Ectodermal cell (in vitro differentiated cells): ENCODE results near the gene OGFOD1.

ENCODE experiments used
- H3K27ac ChIP-seq: 2 replicates; pipeline ENCODE4 v1.7.0; 2013; ENCODE audit warnings: mild to moderate bottlenecking, low read depth, low read length; ENCODE audit not compliant: insufficient read depth, poor library complexity, severe bottlenecking
- H3K27me3 ChIP-seq: 2 replicates; pipeline ENCODE4 v1.7.0; 2013; ENCODE audit warnings: mild to moderate bottlenecking, low read length; ENCODE audit not compliant: insufficient read depth, control insufficient read depth, poor library complexity, severe bottlenecking
- H3K36me3 ChIP-seq: one replicate; pipeline ENCODE4 v1.7.0; 2013; ENCODE audit warnings: low read length; ENCODE audit not compliant: control insufficient read depth, insufficient read depth
- H3K4me1 ChIP-seq: one replicate; pipeline ENCODE4 v1.7.0; 2013; ENCODE audit warnings: low read length; ENCODE audit not compliant: control insufficient read depth, insufficient read depth
- H3K4me3 ChIP-seq: 2 replicates; pipeline ENCODE4 v1.7.0; 2013; ENCODE audit warnings: low read depth, low read length, control low read depth; ENCODE audit not compliant: insufficient read depth
- H3K9me3 ChIP-seq: 2 replicates; pipeline ENCODE4 v1.7.0; 2013; ENCODE audit warnings: mild to moderate bottlenecking, low read length, moderate library complexity; ENCODE audit not compliant: control insufficient read depth
- WGBS, 2 experiments: methylation state at CpG; one replicate each; pipeline ENCODE4 v1.1.7; 2013; ENCODE audit warnings: missing lambda C conversion rate in 2 of 2; 5-methylcytosine and 5-hydroxymethylcytosine counted together

OGFOD1 gene

GRCh38 chr16:56462064-56462796, 10.9 kb downstream of the OGFOD1 start:
- Histone ChIP-seq H3K4me1 (no peaks in the 10 kb centered on the region), H3K27me3 (no peaks in the 10 kb centered on the region), H3K27ac (no peak overlapping the region), H3K4me3 (no peak overlapping the region), H3K9me3 (no peaks in the 10 kb centered on the region), H3K36me3 (peaks cover 23% of the 10 kb centered on the region)
- 93 to 94% methylated on average over 3 of the region's 3 CpGs for WGBS, 2 experiments

DNA sequence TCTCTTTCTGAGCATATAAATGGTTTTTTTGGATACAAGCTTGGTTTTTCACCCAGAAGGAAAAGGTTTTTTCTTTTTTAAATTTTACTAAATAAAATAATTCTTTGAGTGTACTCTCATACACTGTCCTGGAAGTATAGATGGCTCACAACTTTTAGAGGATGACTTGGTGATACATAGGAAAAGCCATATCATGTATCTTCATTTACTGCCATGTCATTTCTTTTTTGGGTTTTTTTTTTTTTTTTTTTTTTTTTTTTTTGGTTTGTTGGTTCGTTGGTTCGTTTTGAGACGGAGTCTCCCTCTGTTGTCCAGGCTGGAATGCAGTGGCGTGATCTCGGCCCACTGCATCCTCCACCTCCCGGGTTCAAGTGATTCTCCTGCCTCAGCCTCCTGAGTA, 11.8 kb downstream of the OGFOD1 start:
- no peaks in the 10 kb centered on the region for H3K27me3 ChIP-seq
- H3K4me3 ChIP-seq = no peak overlapping the region
- 93% methylated on average over 6 of the region's 6 CpGs for WGBS, 2 experiments
- H3K27ac ChIP-seq = no peak overlapping the region
- no peaks in the 10 kb centered on the region for H3K4me1 ChIP-seq
- no peaks in the 10 kb centered on the region for H3K9me3 ChIP-seq
- peaks cover 24% of the 10 kb centered on the region for H3K36me3 ChIP-seq

GRCh38 chr16:56466344-56466743, 15.0 kb downstream of the OGFOD1 start:
- WGBS, 2 experiments = 91 to 96% methylated on average over 2 of the region's 2 CpGs

GRCh38 chr16:56468800-56469199, 17.4 kb downstream of the OGFOD1 start:
- H3K9me3 ChIP-seq = no peaks in the 10 kb centered on the region

More at GRCh38 chr16:56466344-56466743, 15.0 kb downstream of the OGFOD1 start:
- Histone ChIP-seq H3K4me1 (no peaks in the 10 kb centered on the region), H3K9me3 (no peaks in the 10 kb centered on the region), H3K27me3 (no peaks in the 10 kb centered on the region), H3K36me3 (peaks cover 40% of the 10 kb centered on the region), H3K27ac (no peak overlapping the region), H3K4me3 (no peak overlapping the region)

DNA sequence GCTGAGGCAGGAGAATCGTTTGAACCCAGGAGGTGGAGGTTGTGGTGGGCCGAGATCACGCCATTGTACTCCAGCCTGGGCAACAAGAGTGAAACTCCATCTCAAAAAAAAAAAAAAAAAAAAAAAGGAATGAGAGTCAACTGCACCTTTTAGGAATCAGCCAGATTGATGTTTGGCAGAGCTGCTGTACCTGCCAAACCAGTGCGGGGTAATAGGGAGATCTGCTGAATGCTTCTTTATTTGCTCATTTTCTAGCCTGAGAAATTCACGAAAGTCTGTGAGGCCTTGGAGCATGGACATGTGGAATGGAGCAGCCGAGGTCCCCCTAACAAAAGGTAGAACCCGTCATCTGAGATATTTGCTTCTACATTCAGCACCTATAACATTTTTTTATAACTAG, 18.4 kb downstream of the OGFOD1 start:
- peaks cover 60% of the 10 kb centered on the region for H3K36me3 ChIP-seq
- H3K27me3 ChIP-seq = no peaks in the 10 kb centered on the region
- 88 to 93% methylated on average over 5 to 7 of the region's 7 CpGs for WGBS, 2 experiments
- H3K27ac ChIP-seq = no peak overlapping the region
- H3K4me1 ChIP-seq = no peaks in the 10 kb centered on the region
- H3K4me3 ChIP-seq = no peak overlapping the region
- H3K9me3 ChIP-seq = no peaks in the 10 kb centered on the region

More at GRCh38 chr16:56468800-56469199, 17.4 kb downstream of the OGFOD1 start:
- no peak overlapping the region for H3K4me3 ChIP-seq
- H3K4me1 ChIP-seq = no peaks in the 10 kb centered on the region
- no peaks in the 10 kb centered on the region for H3K27me3 ChIP-seq
- no peak overlapping the region for H3K27ac ChIP-seq
- H3K36me3 ChIP-seq = peaks cover 54% of the 10 kb centered on the region

GRCh38 chr16:56470232-56470631, 18.9 kb downstream of the OGFOD1 start:
- peaks cover 64% of the 10 kb centered on the region for H3K36me3 ChIP-seq
- no peaks in the 10 kb centered on the region for H3K4me1 ChIP-seq
- no peaks in the 10 kb centered on the region for H3K9me3 ChIP-seq
- H3K27ac ChIP-seq = no peak overlapping the region
- 96 to 97% methylated on average over 3 of the region's 3 CpGs for WGBS, 2 experiments
- H3K27me3 ChIP-seq = no peaks in the 10 kb centered on the region
- no peak overlapping the region for H3K4me3 ChIP-seq

GRCh38 chr16:56470666-56471065, 19.3 kb downstream of the OGFOD1 start:
- Histone ChIP-seq H3K36me3 (peaks cover 68% of the 10 kb centered on the region), H3K9me3 (no peaks in the 10 kb centered on the region), H3K4me1 (no peaks in the 10 kb centered on the region), H3K4me3 (no peak overlapping the region), H3K27ac (no peak overlapping the region), H3K27me3 (no peaks in the 10 kb centered on the region)
- 96 to 100% methylated on average over 1 of the region's 1 CpG for WGBS, 2 experiments

- no peaks in the 10 kb centered on the region for H3K27me3 ChIP-seq
- H3K4me1 ChIP-seq = no peaks in the 10 kb centered on the region
These were observed 23.8 kb downstream of the OGFOD1 start for GRCh38 chr16:56475201-56475600.

DNA sequence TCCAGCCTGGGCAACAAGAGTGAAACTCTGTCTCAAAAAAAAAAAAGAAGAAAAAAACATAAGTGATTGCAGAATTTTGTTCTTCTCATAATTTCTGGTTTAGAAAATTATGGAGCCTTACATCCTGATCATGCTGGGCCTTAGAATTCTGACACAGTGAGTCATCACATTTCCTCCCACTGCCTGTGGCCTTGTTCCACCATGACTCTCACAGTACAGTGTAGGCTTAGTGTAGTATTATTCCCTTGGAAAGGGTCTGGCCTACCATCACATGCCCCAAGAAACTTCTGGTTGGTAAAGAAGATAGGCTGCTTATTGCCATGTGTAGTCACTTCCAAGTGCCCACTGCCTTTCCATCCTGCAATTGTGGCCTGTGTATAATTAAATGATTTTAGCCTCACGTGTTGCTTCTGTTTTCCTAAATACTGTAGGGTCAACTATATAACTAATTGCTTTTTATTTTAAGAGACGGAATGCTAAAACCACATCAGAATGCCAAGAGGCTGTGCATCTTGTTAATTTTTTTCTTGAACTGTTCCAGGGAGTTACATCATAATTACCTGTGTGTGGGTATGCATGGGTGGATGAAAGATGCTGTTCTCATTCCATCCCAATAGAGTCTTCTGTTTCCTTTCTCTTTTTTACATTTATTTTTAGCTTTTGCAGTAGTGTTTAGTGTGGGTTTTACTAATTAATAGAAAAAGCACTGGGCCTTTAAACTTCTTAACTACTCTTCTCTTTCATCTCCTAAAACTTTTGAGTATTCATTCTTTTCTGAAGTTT, 25.9 kb downstream of the OGFOD1 start:
- no peaks in the 10 kb centered on the region for H3K4me1 ChIP-seq
- no peaks in the 10 kb centered on the region for H3K9me3 ChIP-seq
- peaks cover 31% of the 10 kb centered on the region for H3K36me3 ChIP-seq
- no peaks in the 10 kb centered on the region for H3K27me3 ChIP-seq
- 94 to 100% methylated on average over 2 of the region's 2 CpGs for WGBS, 2 experiments
- H3K4me3 ChIP-seq = no peak overlapping the region
- no peak overlapping the region for H3K27ac ChIP-seq

More at GRCh38 chr16:56475201-56475600, 23.8 kb downstream of the OGFOD1 start:
- Histone ChIP-seq H3K4me3 (no peak overlapping the region), H3K9me3 (no peaks in the 10 kb centered on the region), H3K36me3 (peaks cover 48% of the 10 kb centered on the region), H3K27ac (no peak overlapping the region)
- 18 to 45% methylated on average over 1 to 2 of the region's 2 CpGs for WGBS, 2 experiments

- WGBS, 2 experiments = 86 to 97% methylated on average over 2 of the region's 2 CpGs
- no peak overlapping the region for H3K4me3 ChIP-seq
- H3K4me1 ChIP-seq = no peaks in the 10 kb centered on the region
- peaks cover 29% of the 10 kb centered on the region for H3K36me3 ChIP-seq
- no peaks in the 10 kb centered on the region for H3K9me3 ChIP-seq
- H3K27ac ChIP-seq = no peak overlapping the region
- no peaks in the 10 kb centered on the region for H3K27me3 ChIP-seq
These were observed 27.1 kb downstream of the OGFOD1 start for GRCh38 chr16:56478281-56479049.
